GM12801 (cell line): ENCODE results near the gene TM9SF2.

Experiments used
- TF ChIP-seq, protein P1 (sequence below): IDR thresholded peaks from one replicate; pipeline ENCODE4 v1.5.1; 2011; ENCODE audit warnings: control low read depth; ENCODE audit not compliant: insufficient read length; ENCODE audit errors: extremely low read depth

Gene TM9SF2

DNA sequence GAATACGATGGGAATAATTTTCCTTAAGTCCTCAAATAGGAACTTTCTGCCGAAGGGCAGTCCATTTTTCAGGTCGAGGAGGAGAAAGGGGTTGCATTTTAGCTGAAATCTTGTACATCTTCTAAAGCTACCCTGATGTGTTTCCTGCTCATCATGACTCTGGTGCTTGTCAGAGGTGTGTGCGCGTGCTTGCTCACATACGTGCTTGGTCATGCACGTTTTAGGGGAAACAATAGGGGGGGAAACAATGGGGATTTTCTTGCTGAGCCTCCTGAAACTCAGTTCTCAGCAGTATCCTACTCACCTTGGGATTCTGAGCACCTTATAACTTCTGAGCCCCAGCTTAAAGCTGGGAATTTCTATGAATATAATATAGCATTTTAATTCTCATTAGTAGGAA is 44.7 kb downstream of the TM9SF2 start:
- TF ChIP-seq, protein P1, sequence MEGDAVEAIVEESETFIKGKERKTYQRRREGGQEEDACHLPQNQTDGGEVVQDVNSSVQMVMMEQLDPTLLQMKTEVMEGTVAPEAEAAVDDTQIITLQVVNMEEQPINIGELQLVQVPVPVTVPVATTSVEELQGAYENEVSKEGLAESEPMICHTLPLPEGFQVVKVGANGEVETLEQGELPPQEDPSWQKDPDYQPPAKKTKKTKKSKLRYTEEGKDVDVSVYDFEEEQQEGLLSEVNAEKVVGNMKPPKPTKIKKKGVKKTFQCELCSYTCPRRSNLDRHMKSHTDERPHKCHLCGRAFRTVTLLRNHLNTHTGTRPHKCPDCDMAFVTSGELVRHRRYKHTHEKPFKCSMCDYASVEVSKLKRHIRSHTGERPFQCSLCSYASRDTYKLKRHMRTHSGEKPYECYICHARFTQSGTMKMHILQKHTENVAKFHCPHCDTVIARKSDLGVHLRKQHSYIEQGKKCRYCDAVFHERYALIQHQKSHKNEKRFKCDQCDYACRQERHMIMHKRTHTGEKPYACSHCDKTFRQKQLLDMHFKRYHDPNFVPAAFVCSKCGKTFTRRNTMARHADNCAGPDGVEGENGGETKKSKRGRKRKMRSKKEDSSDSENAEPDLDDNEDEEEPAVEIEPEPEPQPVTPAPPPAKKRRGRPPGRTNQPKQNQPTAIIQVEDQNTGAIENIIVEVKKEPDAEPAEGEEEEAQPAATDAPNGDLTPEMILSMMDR, result no peak

DNA sequence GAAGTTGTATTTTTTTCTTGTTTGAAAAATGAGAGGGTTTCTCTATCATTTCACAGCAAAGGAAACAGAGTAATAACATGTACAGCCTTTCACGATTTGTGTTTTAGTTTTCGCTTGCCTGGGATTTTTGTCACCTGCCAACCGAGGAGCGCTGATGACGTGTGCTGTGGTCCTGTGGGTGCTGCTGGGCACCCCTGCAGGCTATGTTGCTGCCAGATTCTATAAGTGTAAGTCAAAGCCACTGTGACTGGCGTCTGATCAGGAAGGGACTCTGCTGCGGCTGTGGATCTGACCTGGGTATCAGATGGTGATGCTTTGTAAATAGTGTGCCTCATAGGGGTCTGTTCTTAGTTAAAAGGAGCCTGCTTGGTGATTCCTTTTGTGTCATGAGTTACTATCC is 45.6 kb downstream of the TM9SF2 start:
- TF ChIP-seq, protein P1, result no peak

DNA sequence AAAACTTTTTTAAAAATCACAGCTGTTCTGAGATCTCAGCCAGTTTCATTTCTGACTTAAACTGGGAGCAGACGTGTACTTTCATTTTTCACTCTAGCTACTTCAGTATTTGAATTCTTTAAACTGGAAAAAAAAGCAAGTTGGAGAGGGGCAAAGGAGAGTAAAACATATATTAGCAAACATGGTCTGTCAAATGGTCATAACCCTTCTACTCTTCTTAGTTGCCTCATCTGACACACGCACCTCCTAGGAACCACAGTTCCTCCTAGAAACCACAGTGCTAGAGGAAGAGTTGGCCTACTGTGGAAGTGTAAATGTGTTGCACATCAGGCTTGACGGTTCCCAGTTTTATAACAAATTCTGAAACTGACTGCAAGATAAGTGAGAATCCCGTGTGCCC is 47.2 kb downstream of the TM9SF2 start:
- TF ChIP-seq, protein P1, result no peak

DNA sequence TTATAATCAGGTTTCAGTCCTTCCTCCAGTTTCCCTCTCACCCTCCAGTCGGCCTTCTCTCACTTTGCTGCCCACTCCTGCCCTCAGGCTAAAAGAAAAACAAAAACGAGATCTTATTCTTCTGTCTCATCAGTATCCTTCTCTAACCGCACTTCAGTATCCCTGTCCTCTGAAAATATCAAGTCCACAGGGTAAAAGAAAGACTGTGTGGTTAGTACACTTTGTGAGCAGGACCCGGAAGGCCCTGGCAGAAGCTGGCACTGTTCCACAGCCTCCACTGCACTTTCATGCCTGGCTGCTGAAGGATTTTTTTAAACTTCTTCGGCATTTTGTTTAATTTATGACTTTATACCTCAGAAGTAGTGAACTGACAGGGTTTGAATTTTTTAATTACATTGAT is 51.8 kb downstream of the TM9SF2 start:
- TF ChIP-seq, protein P1, result no peak

DNA sequence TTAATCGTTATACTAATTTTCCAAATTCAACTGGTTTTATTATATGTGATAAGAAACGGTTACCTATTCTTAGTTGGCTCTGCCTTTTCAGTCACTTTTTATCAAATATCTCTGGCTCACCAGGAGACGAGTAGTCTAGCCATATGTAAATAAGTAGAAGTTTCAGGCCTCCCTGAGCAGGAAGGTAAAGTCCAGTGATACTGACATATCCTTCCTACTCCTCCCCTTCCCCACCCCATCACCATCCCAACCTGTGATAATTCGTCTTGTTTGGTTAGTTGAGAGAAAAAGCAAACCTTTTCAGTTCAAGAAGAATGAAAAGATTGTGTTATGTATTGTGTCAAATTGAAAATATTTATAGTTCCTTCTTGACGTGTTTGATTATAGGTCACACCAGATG is 53.9 kb downstream of the TM9SF2 start:
- TF ChIP-seq, protein P1, result no peak

DNA sequence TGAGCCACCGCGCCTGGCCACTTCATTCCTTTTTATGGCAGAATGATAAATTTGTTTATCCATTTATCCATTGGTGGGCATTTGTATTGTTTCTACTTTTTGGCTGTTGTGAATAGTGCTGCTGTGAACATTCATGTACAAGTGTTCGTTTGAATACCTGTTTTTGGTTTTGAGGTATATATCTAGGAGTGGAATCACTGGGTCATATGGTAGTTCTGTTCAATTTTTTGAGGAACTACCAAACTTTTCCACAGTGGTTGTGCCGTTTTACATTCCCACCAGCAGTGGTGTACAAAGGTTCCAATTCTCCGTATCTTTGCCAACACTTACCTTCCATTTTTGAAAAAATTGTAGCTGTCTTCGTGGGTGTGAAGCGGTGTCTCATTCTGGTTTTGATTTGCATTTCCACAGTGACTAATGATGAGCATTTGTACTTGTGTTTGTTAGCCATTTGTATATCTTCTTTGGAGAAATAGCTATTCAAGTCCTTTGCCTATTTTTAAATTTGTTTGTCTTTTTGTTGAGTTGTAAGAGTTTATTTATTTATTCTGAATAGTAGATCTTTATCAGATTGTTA is 55.7 kb downstream of the TM9SF2 start:
- TF ChIP-seq, protein P1, result no peak

DNA sequence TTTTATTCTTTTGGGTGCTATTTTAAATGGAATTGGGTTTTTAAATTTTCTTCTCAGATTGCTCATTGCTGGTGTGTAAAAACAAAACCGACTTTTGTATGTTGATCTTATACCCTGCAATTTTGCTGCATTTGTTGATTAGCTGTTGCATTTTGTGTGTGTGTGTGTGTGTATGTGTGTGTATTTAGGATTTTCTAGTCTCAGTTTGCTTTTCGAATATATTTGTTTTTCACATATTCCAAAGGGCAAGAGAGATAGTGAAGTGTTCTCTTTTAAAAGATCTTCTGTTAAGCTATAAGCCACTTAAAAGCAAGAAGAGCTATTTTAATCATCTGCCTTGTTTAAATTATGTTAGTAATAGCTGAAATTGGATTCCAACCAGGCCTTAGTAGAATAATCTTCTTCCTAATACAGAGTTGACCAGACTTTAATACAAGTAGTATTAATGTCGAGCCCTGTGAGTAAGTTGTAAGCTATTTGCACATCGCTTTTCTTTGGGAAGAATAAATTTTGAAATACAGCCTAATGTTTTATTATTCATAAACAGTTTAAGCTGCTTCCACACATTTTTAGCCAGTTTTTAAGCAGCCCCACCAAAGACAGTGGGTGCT is 57.4 kb downstream of the TM9SF2 start:
- TF ChIP-seq, protein P1, result no peak

DNA sequence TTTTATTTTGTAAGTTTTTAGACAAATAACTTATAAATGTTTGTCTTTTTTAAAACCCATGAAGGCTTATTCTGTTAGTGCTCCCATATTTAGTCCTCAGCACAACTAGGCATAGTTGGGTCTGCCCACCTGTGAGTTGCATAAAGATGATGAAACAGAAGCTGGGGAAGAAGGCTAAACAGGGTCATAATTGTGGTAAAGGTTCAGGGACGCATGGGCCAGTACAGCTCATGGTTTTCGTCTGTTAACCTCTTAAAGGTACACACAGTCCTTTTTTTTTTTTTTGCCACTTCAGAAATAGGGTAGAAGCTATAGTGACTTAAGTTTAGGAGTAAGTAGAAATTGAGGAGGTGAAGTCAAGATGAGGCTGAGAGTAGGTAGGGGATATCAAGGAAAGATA is 58.3 kb downstream of the TM9SF2 start:
- TF ChIP-seq, protein P1, result no peak
